ENCODE data around the gene ITPRID1. TPM values are rescaled to one million over a fixed set of nuclear protein-coding genes. Genes with fewer than 3 reads are reported as not detected.

ITPRID1 gene
- total RNA-seq, 1 experiment from 2014 or later, result 1.2 TPM

- no peak overlapping the region for H3K4me2 ChIP-seq (ENCODE audit: insufficient read depth, insufficient read length, low read length)
- peaks cover 4 to 8% of the 10 kb centered on the region in 2 experiments; a peak in 2 of 4 replicates for H3K4me1 Mint-ChIP-seq
These were observed 3.0 kb downstream of the ITPRID1 start for GRCh38 chr7:31516680-31517502.

More at GRCh38 chr7:31516680-31517502, 3.0 kb downstream of the ITPRID1 start:
- Histone ChIP-seq H2BK120ac (ENCODE audit: low read depth, low read length, poor library complexity, severe bottlenecking) (no peak overlapping the region), H3K79me2 (ENCODE audit: insufficient read depth, low read length) (no peaks in the 10 kb centered on the region), H4K91ac (ENCODE audit: insufficient read length, low read depth, low read length) (no peak overlapping the region), H3K18ac (ENCODE audit: insufficient read length, low read depth, low read length) (no peak overlapping the region), H3K79me1 (ENCODE audit: insufficient read depth, low read depth, low read length, poor library complexity, severe bottlenecking) (no peaks in the 10 kb centered on the region), H3K4me1 (ENCODE audit: insufficient read depth, low read length) (no peaks in the 10 kb centered on the region), H3K27ac (ENCODE audit: insufficient read length, low read depth, low read length) (no peak overlapping the region), H2AFZ (ENCODE audit: low read length) (no peak overlapping the region), H2BK15ac (ENCODE audit: low read depth, low read length) (no peak overlapping the region), H3K9me3 (ENCODE audit: control insufficient read depth, low read depth, low read length) (no peaks in the 10 kb centered on the region), H2BK5ac (ENCODE audit: insufficient read length, low read length) (no peak overlapping the region), H3K27me3 (ENCODE audit: insufficient read depth, low read length) (no peaks in the 10 kb centered on the region), H4K5ac (ENCODE audit: insufficient read length, low read depth, low read length) (no peak overlapping the region), H4K8ac (replicated peaks; ENCODE audit: insufficient read length, low read depth, low read length) (no peak overlapping the region), H3K14ac (ENCODE audit: insufficient read depth, low read length) (no peak overlapping the region), H3K9ac (ENCODE audit: extremely low read depth, insufficient read length, low read length) (no peak overlapping the region), H2AK5ac (ENCODE audit: insufficient read length, low read length) (no peak overlapping the region), H3K23me2 (ENCODE audit: insufficient read length, low read depth, low read length, poor library complexity, severe bottlenecking) (no peaks in the 10 kb centered on the region), H3T11ph (ENCODE audit: low read length) (no peak overlapping the region), H3K23ac (ENCODE audit: insufficient read length, low read depth, low read length) (no peak overlapping the region), H3K56ac (ENCODE audit: insufficient read length, low read depth, low read length) (no peak overlapping the region), H2BK12ac (ENCODE audit: insufficient read length, low read depth, low read length) (no peak overlapping the region), H2BK20ac (ENCODE audit: low read depth, low read length, poor library complexity, severe bottlenecking) (no peak overlapping the region), H3K4ac (ENCODE audit: low read depth, low read length) (no peak overlapping the region), H4K20me1 (ENCODE audit: control insufficient read depth, insufficient read depth, insufficient read length) (no peaks in the 10 kb centered on the region)
- Mint-ChIP-seq H3K4me3 (no peak overlapping the region), H3K27ac (no peak overlapping the region; a peak in 1 of 7 replicates), H3K9me3 (peaks cover 16 to 18% of the 10 kb centered on the region in 2 experiments), H3K27me3 (ENCODE audit: low read depth) (no peaks in the 10 kb centered on the region), H3K36me3 (ENCODE audit: insufficient read depth in 1 of 3, low read depth in 3 of 3) (peaks cover 1 to 15% (median 12%) of the 10 kb centered on the region in 3 experiments; a peak in 4 of 7 replicates)
- no CpG with 5 or more reads among the region's 16 CpGs for WGBS (ENCODE audit: extremely low coverage, insufficient read length, low lambda C conversion rate)
- no peak for TF ChIP-seq CTCF (conservative IDR thresholded peaks at IDR 0.05)
- no peak for DNase-seq
